Esophagus squamous epithelium (tissue), 4 donors: ENCODE results near the gene KDM4C.

Experiments used
- POLR2A ChIP-seq, 4 donors: fragments of 450-650 bp; IDR thresholded peaks; one replicate each; pipeline ENCODE4 v1.6.1; 2017; ENCODE audit warnings: antibody characterized with exemption in 4 of 4, mild to moderate bottlenecking in 4 of 4, moderate library complexity in 3 of 4
- TF ChIP-seq, protein P1 (sequence below), 6 experiments: fragments of 450-650 bp in 4 of 6; fragments of 200-600 bp in 2 of 6; sonication (generic) in 2 of 6; IDR thresholded peaks; one replicate each; pipeline ENCODE4 v1.5.1; 2016 to 2019; ENCODE audit warnings: antibody characterized with exemption in 6 of 6, mild to moderate bottlenecking in 4 of 6, moderate library complexity in 4 of 6

- TF ChIP-seq, protein P1, sequence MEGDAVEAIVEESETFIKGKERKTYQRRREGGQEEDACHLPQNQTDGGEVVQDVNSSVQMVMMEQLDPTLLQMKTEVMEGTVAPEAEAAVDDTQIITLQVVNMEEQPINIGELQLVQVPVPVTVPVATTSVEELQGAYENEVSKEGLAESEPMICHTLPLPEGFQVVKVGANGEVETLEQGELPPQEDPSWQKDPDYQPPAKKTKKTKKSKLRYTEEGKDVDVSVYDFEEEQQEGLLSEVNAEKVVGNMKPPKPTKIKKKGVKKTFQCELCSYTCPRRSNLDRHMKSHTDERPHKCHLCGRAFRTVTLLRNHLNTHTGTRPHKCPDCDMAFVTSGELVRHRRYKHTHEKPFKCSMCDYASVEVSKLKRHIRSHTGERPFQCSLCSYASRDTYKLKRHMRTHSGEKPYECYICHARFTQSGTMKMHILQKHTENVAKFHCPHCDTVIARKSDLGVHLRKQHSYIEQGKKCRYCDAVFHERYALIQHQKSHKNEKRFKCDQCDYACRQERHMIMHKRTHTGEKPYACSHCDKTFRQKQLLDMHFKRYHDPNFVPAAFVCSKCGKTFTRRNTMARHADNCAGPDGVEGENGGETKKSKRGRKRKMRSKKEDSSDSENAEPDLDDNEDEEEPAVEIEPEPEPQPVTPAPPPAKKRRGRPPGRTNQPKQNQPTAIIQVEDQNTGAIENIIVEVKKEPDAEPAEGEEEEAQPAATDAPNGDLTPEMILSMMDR (IDR thresholded peaks at IDR 0.05): no peak
- TF ChIP-seq POLR2A (IDR thresholded peaks at IDR 0.05): no peak
These were observed 251.3 kb downstream of the KDM4C start for GRCh38 chr9:7009065-7009464.
